H1 (cell line): Measurements from ENCODE around the gene TMEM196. TPM values are rescaled to one million over a fixed set of nuclear protein-coding genes. Genes with fewer than 3 reads are reported as not detected.

ENCODE experiments used
- CTCF ChIA-PET: fragments of 300-600 bp; sonication (Branson Sonifier 250); formaldehyde crosslinking; loops from one replicate; lab custom pipeline; 2021; ENCODE audit not compliant: partially characterized antibody; lab: Charles Lee
- POLR2A ChIA-PET: fragments of 300-600 bp; sonication (Branson Sonifier 250); formaldehyde crosslinking; loops from one replicate; lab custom pipeline; 2021; ENCODE audit warnings: inconsistent platforms; ENCODE audit not compliant: partially characterized antibody; lab: Charles Lee
- DNase-seq, 2 experiments: peaks; one replicate each; pipeline versions ENCODE4 v3.0.0 to v3.0.0-alpha.2; 2010 to 2022; ENCODE audit warnings: low spot score in 2 of 2, low read depth in 1 of 2, mixed read lengths in 1 of 2
- FAIRE-seq: peaks from 2 replicates; lab custom pipeline; 2011; peaks lifted over from hg19 to GRCh38; lab: Jason Lieb, UNC
- H2AFZ ChIP-seq: 2 replicates; pipeline ENCODE4 v1.8.1; 2012; ENCODE audit warnings: low read length, inconsistent platforms
- H2AK5ac ChIP-seq: 2 replicates; pipeline ENCODE4 v1.6.1; 2013; ENCODE audit warnings: low read depth, low read length
- H2BK120ac ChIP-seq: replicated peaks from 2 replicates; pipeline ENCODE3; 2013; ENCODE audit warnings: low read depth, low read length, inconsistent platforms
- H2BK12ac ChIP-seq: 2 replicates; pipeline ENCODE4 v1.6.1; 2013; ENCODE audit warnings: low read depth, low read length
- H2BK15ac ChIP-seq: 2 replicates; pipeline ENCODE4 v1.6.1; 2013; ENCODE audit warnings: low read length
- H2BK20ac ChIP-seq: 2 replicates; pipeline ENCODE4 v1.6.1; 2013; ENCODE audit warnings: low read length
- H2BK5ac ChIP-seq: 2 replicates; pipeline ENCODE4 v1.6.1; 2013; ENCODE audit warnings: low read depth, low read length
- H3K14ac ChIP-seq: 2 replicates; pipeline ENCODE4 v1.6.1; 2013; ENCODE audit warnings: inconsistent platforms; ENCODE audit not compliant: insufficient read length
- H3K18ac ChIP-seq: 2 replicates; pipeline ENCODE4 v1.6.1; 2013; ENCODE audit warnings: low read length; ENCODE audit errors: extremely low read depth
- H3K23ac ChIP-seq: 2 replicates; pipeline ENCODE4 v1.6.1; 2013; ENCODE audit warnings: inconsistent platforms; ENCODE audit not compliant: insufficient read length
- H3K23me2 ChIP-seq: 2 replicates; pipeline ENCODE4 v1.6.1; 2013; ENCODE audit warnings: low read depth, low read length
- H3K27ac ChIP-seq: 2 replicates; pipeline ENCODE4 v1.6.1; 2011; ENCODE audit warnings: low read depth, low read length, inconsistent platforms
- H3K27me3 ChIP-seq, 4 experiments: replicated peaks in 1 of 4; 1 replicate in 1 of 4; 2 replicates in 3 of 4; pipeline versions ENCODE4 v1.6.1 to v1.8.1; 2011 to 2013; ENCODE audit warnings: low read length in 3 of 4, mild to moderate bottlenecking in 3 of 4, inconsistent platforms in 2 of 4, mixed read lengths in 2 of 4, moderate library complexity in 1 of 4; ENCODE audit not compliant: control insufficient read depth in 3 of 4, insufficient read depth in 3 of 4; ENCODE audit errors: extremely low read depth in 1 of 4
- H3K36me3 ChIP-seq, 4 experiments: 2 replicates each; pipeline versions ENCODE4 v1.6.1 to v1.8.1; 2011 to 2013; ENCODE audit warnings: mild to moderate bottlenecking in 4 of 4, low read length in 3 of 4, moderate library complexity in 2 of 4, control low read depth in 1 of 4, inconsistent platforms in 1 of 4; ENCODE audit not compliant: insufficient read depth in 4 of 4, control insufficient read depth in 2 of 4
- H3K4ac ChIP-seq: replicated peaks from 2 replicates; pipeline ENCODE3; 2013; ENCODE audit warnings: low read length, low read depth, mixed read lengths, inconsistent platforms; ENCODE audit not compliant: insufficient read length
- H3K4me1 ChIP-seq, 4 experiments: replicated peaks in 1 of 4; 1 replicate in 1 of 4; 2 replicates in 3 of 4; pipeline versions ENCODE4 v1.6.1 to v1.8.1; 2011 to 2013; ENCODE audit warnings: low read length in 3 of 4, inconsistent platforms in 2 of 4, mixed read lengths in 1 of 4; ENCODE audit not compliant: insufficient read depth in 4 of 4, control insufficient read depth in 3 of 4
- H3K4me2 ChIP-seq, 2 experiments: 2 replicates each; pipeline versions ENCODE4 v1.6.1 to v1.8.1; 2011 to 2013; ENCODE audit warnings: low read depth in 2 of 2, low read length in 2 of 2, control low read depth in 1 of 2, inconsistent platforms in 1 of 2, mild to moderate bottlenecking in 1 of 2; ENCODE audit not compliant: insufficient read depth in 1 of 2
- H3K4me3 ChIP-seq, 4 experiments: fragments of 200-600, 300-600 bp in 1 of 4; sonication (generic), shearing (Covaris generic), sonication (Bioruptor Twin) in 1 of 4; 2 replicates each; pipeline versions ENCODE4 v1.5.1 to v1.8.1; 2011 to 2016; ENCODE audit warnings: low read length in 4 of 4, low read depth in 3 of 4, control low read depth in 2 of 4, inconsistent platforms in 2 of 4, mild to moderate bottlenecking in 2 of 4, mixed read lengths in 1 of 4, moderate library complexity in 1 of 4; ENCODE audit not compliant: insufficient read depth in 2 of 4; ENCODE audit errors: extremely low read depth in 1 of 4
- H3K56ac ChIP-seq: replicated peaks from 2 replicates; pipeline ENCODE3; 2013; ENCODE audit warnings: low read depth, mild to moderate bottlenecking, mixed read lengths, low read length, inconsistent platforms; ENCODE audit not compliant: insufficient read length
- H3K79me1 ChIP-seq: 2 replicates; pipeline ENCODE4 v1.6.1; 2013; ENCODE audit warnings: low read depth, low read length, control low read depth
- H3K79me2 ChIP-seq, 2 experiments: 2 replicates each; pipeline versions ENCODE4 v1.6.1 to v1.8.1; 2012 to 2013; ENCODE audit warnings: low read length in 2 of 2, mild to moderate bottlenecking in 2 of 2, inconsistent platforms in 1 of 2; ENCODE audit not compliant: insufficient read depth in 2 of 2, control insufficient read depth in 1 of 2
- H3K9ac ChIP-seq, 4 experiments: replicated peaks in 1 of 4; 1 replicate in 1 of 4; 2 replicates in 3 of 4; pipeline versions ENCODE4 v1.6.1 to v1.8.1; 2011 to 2013; ENCODE audit warnings: low read depth in 3 of 4, low read length in 3 of 4, control low read depth in 2 of 4, mild to moderate bottlenecking in 2 of 4, moderate library complexity in 2 of 4, inconsistent platforms in 1 of 4; ENCODE audit errors: extremely low read depth in 1 of 4
- H3K9me3 ChIP-seq, 2 experiments: 2 replicates each; pipeline versions ENCODE4 v1.6.1 to v1.8.1; 2012 to 2013; ENCODE audit warnings: mild to moderate bottlenecking in 2 of 2, moderate library complexity in 2 of 2, control low read depth in 1 of 2, inconsistent platforms in 1 of 2, low read depth in 1 of 2, low read length in 1 of 2, mixed read lengths in 1 of 2; ENCODE audit not compliant: insufficient read depth in 2 of 2
- H4K20me1 ChIP-seq, 2 experiments: replicated peaks in 1 of 2; 2 replicates each; pipeline versions ENCODE3 to v1.8.1; 2011 to 2013; ENCODE audit warnings: inconsistent platforms in 2 of 2, low read length in 2 of 2, mild to moderate bottlenecking in 1 of 2; ENCODE audit not compliant: insufficient read depth in 2 of 2, control insufficient read depth in 1 of 2
- H4K5ac ChIP-seq: 2 replicates; pipeline ENCODE4 v1.6.1; 2013; ENCODE audit warnings: low read length, low read depth, mixed read lengths, inconsistent platforms; ENCODE audit not compliant: insufficient read length
- H4K8ac ChIP-seq: 2 replicates; pipeline ENCODE4 v1.8.0; 2013; ENCODE audit warnings: mild to moderate bottlenecking, moderate library complexity, low read length, inconsistent platforms; ENCODE audit not compliant: insufficient read depth; ENCODE audit errors: extremely low read depth
- H4K91ac ChIP-seq: replicated peaks from 2 replicates; pipeline ENCODE3; 2013; ENCODE audit warnings: low read length, mixed read lengths, inconsistent platforms; ENCODE audit not compliant: insufficient read length
- CBX8 ChIP-seq: fragments of 300-800, 300-1000 bp; sonication (generic); IDR thresholded peaks from 2 replicates; pipeline ENCODE4 v1.7.1; 2016; ENCODE audit warnings: low read depth, low read length, borderline replicate concordance
- CEBPB ChIP-seq: IDR thresholded peaks from 2 replicates; pipeline ENCODE4 v1.6.1; 2012; ENCODE audit warnings: low read depth, low read length
- CHD1 ChIP-seq: IDR thresholded peaks from 2 replicates; pipeline ENCODE4 v1.6.1; 2012; ENCODE audit warnings: low read depth, low read length, improper control_type of control experiment
- GTF2F1 ChIP-seq: IDR thresholded peaks from 2 replicates; pipeline ENCODE4 v1.6.1; 2012; ENCODE audit warnings: low read depth, low read length, improper control_type of control experiment, borderline replicate concordance
- MAX ChIP-seq: IDR thresholded peaks from 2 replicates; pipeline ENCODE4 v1.6.1; 2012; ENCODE audit warnings: inconsistent platforms
- PHF8 ChIP-seq: fragments of 200-600 bp; sonication (generic); conservative IDR thresholded peaks from 2 replicates; pipeline ENCODE4 v1.7.1; 2012; ENCODE audit warnings: low read depth, mild to moderate bottlenecking, inconsistent platforms, low read length, moderate library complexity
- SIN3A ChIP-seq, 2 experiments: IDR thresholded peaks in 1 of 2; conservative IDR thresholded peaks in 1 of 2; 2 replicates each; pipeline ENCODE4 v1.6.1; 2011 to 2012; ENCODE audit warnings: low read length in 2 of 2, improper control_type of control experiment in 1 of 2, low read depth in 1 of 2, mild to moderate bottlenecking in 1 of 2
- SUZ12 ChIP-seq: fragments of 200-600 bp; sonication (generic); IDR thresholded peaks from 2 replicates; pipeline ENCODE4 v1.6.1; 2012; ENCODE audit warnings: mild to moderate bottlenecking, inconsistent platforms, low read length, moderate library complexity, mixed read lengths
- YY1 ChIP-seq: IDR thresholded peaks from 2 replicates; pipeline ENCODE4 v1.6.1; 2011; ENCODE audit warnings: low read depth, mild to moderate bottlenecking, low read length
- WGBS, 2 experiments: shearing (Covaris generic) in 1 of 2; methylation state at CpG; one replicate each; pipeline versions ENCODE4 v1.1.6 to v1.1.7; 2013 to 2015; ENCODE audit warnings: low lambda C conversion rate in 2 of 2, mixed read lengths in 2 of 2, inconsistent platforms in 1 of 2, low coverage in 1 of 2, missing lambda C conversion rate in 1 of 2; ENCODE audit not compliant: insufficient replicate concordance in 2 of 2, insufficient coverage in 1 of 2, insufficient read length in 1 of 2; ENCODE audit errors: extremely low coverage in 1 of 2, missing lambda C conversion rate in 1 of 2; 5-methylcytosine and 5-hydroxymethylcytosine counted together
- polyA plus RNA-seq, 7 experiments: library from polyadenylated mRNA; depleted of rRNA in 3 of 7; stranded (reverse) in 5 of 7; unstranded in 2 of 7; fragments of >200 nt in 5 of 7; fragments of 200-250 nt in 2 of 7; gene quantifications; 1 replicate in 5 of 7; 2 replicates in 1 of 7; 4 replicates in 1 of 7; pipeline versions ENCODE4 v1.2.1 to v1.2.3, GENCODE V29; 2011 to 2013; ENCODE audit warnings: missing spikeins in 2 of 7, mixed read lengths in 2 of 7
- total RNA-seq: library from RNA; stranded (reverse); fragmentation: NEBNext Ultra II Directional; extraction: Animal tissue kit (Norgen Biotek cat#: 25700); gene quantifications from 2 replicates; pipeline ENCODE4 v1.2.1, GENCODE V29; 2021

The TMEM196 gene
- total and polyA plus RNA-seq, 2 of the 8 experiments (the other 6 are each of a cell fraction or from before 2014, with no cell fraction given): 0.06 to 0.07 TPM

GRCh38 chr7:19674266-19674960, 99.0 kb downstream of the TMEM196 start:
- Histone ChIP-seq H3K4ac (no peak overlapping the region), H2BK12ac (no peak overlapping the region), H3K79me1 (no peaks in the 10 kb centered on the region), H3K23ac (no peak overlapping the region), H3K36me3 (no peaks in the 10 kb centered on the region), H3K9me3 (no peaks in the 10 kb centered on the region), H3K9ac (no peak overlapping the region), H3K14ac (no peak overlapping the region), H3K4me3 (no peak overlapping the region), H3K23me2 (no peaks in the 10 kb centered on the region), H2AK5ac (no peak overlapping the region), H2BK15ac (no peak overlapping the region), H2BK20ac (no peak overlapping the region), H4K5ac (no peak overlapping the region), H3K79me2 (no peaks in the 10 kb centered on the region), H3K18ac (no peak overlapping the region), H3K27ac (no peak overlapping the region), H4K20me1 (no peaks in the 10 kb centered on the region), H4K8ac (no peak overlapping the region), H3K4me2 (no peak overlapping the region), H4K91ac (no peak overlapping the region), H3K27me3 (no peaks in the 10 kb centered on the region), H2BK120ac (no peak overlapping the region), H2BK5ac (no peak overlapping the region), H3K4me1 (no peaks in the 10 kb centered on the region), H2AFZ (0 out of 2 replicates have a peak overlapping the region, but pooled peaks have one; percentile 2), H3K56ac (no peak overlapping the region)
- WGBS, 2 experiments: 83% methylated on average over 5 of the region's 5 CpGs; no CpG with 5 or more reads in 1 of the 2 experiments
- ChIA-PET CTCF (interaction anchor here (0.8 to 1.7 kb wide), 3 partner anchors 10 to 125 kb away, joined by 3 to 4 read pairs (median 4); no protein-coding TSS in a partner anchor), POLR2A (no interaction called here)
- TF ChIP-seq GTF2F1 (no peak), SUZ12 (no peak), CBX8 (no peak), SIN3A (conservative IDR thresholded peaks at IDR 0.05 in 1 of 2, IDR thresholded peaks at IDR 0.05 in 1 of 2; ENCODE audit: low read depth in 1 of 2, low read length in 2 of 2) (no peak), PHF8 (no peak), YY1 (no peak), MAX (no peak), CHD1 (no peak), CEBPB (no peak)
- no peak for FAIRE-seq
- no peak for DNase-seq
